HCEC 1CT (cell line): ENCODE data around the gene ADCY9.

Source experiments
- DNase-seq: peaks from one replicate; pipeline ENCODE4 v3.0.0-alpha.2; 2017

Gene ADCY9

DNA sequence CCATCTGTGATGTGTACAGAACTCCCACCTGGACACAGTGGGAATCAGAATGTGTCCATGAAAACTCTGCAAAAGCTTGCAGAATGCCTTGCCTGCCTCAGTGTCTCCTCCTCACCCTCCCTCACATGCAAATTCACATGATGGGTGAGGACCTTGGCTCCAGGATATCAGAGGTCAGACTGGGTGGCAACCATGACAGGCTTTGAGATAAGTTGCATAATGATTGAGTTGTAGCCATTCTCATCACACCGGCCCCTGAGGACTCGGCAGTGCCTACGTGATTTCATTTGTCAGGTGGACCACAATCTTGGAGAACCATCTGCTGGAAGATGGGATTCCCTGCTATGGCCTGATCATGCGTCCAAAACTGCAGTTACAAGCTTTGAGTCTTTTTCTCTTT is 3.9 kb upstream of the ADCY9 start:
- no peak for DNase-seq

DNA sequence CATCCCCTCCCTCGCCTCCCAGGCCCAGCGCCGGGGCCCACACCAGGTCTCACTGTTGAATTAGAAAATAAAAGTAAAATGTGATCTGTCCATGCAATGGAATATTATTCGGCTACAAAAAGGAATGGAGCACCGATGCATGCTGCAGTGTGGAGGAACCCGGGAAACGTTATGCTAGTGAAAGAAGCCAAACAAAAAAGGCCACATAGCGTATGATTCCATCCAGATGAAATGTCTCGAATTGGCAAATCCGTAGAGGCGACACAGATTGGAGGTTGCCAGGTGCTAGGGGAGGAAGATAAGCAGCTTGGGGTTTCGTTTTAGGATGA is 972 bp upstream of the ADCY9 start:
- DNase-seq, result no peak

DNA sequence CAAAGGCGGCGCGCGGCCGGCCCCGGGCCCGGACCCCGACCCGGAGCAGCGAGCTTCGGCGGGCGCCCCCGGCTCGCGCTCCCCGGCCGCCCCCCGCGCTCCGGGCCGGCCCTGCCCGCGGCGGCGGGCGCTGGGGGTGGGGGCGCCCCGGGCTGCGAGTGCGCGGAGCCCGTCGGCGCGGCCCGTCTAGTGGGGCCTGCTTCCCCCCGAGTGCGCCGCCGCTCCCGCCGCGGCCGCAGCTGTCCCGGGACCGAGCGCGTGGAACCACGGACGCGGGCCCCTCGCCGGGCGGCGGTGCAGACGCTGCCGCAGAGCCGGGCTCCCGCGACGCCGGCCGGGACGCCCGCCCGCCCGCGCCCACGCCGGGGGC is 308 bp downstream of the ADCY9 start:
- DNase-seq, result no peak

DNA sequence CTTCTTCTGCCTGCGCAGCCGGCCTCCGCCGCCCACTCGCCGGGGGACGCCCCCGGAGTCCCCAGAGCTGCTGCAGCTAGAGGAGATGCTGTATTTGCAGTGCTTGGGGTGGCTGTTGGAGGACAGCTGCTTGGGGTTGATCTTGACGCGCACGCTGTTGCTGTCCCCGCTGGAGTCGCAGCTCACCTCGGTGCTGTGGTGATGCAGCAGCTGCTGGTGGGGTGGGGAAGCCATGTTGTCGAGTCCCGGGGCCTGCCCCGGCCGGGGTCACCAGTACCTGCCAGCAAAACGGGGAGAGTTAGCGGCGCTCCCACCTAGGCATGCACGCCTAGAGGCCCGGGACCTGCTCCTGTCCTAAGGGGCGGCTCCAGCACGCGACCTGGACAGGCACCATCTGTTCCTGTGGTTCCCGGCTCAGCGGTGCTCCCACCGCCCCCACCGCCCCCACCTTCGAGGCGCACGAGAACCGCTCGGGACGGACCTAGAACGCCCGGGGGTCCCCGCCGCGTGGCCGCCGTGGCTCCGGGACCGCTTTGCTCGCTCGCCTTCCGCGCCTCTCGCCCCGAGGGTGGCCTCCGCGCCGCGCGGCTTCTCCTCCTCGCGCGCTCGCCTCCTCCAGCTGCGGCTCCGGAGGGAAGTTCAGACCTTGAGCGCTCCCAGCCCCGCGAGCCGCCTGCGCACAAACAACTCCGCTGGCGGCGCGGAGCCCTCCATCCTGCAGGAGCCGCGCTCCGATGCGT is 863 bp downstream of the ADCY9 start:
- peak; percentile 75 for DNase-seq

DNA sequence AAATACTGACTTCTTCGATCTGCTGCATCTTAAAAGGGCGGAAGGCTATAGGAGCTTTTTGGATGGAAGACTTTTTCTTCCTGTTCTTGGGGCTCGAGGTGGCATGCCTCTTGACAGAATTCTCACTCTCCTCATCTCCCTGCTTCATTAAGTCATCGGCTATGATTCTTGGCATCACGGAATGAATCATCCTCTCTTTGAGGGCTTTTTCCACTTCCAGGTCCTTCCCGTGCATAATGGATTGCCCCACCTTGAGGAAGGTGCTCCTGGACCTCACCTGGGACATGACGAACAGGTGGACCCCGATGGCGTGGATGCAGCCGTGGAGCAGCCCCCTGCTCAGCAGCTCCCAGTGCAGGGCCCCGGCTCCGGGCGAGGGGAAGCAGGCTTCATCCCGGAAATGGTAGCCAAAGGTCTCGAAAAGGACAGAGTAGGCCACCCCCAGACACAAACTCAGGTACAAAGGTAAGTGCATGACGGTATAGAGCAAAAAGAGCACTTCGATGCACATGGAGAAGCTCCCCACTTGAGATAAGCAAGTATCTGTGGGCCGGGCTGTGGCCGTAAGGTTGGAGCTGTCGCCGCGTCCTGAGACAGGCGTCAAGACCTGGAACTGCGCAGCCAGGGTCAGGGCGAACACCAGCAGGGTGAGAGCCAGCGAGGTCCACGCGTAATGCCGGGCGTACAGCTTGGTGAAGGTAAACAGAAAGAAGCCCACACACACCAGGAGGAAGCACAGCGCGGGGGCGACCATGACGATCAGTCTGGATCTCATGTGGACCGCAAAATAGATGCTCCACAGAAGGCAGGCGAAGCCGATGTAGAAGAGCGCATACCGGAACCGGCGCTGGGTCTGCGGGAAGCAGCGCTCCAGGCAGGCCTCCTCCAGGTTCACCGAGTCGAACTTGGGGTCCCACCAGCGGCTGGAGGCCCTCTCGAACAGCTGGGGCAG is 1.7 kb downstream of the ADCY9 start:
- no peak for DNase-seq

DNA sequence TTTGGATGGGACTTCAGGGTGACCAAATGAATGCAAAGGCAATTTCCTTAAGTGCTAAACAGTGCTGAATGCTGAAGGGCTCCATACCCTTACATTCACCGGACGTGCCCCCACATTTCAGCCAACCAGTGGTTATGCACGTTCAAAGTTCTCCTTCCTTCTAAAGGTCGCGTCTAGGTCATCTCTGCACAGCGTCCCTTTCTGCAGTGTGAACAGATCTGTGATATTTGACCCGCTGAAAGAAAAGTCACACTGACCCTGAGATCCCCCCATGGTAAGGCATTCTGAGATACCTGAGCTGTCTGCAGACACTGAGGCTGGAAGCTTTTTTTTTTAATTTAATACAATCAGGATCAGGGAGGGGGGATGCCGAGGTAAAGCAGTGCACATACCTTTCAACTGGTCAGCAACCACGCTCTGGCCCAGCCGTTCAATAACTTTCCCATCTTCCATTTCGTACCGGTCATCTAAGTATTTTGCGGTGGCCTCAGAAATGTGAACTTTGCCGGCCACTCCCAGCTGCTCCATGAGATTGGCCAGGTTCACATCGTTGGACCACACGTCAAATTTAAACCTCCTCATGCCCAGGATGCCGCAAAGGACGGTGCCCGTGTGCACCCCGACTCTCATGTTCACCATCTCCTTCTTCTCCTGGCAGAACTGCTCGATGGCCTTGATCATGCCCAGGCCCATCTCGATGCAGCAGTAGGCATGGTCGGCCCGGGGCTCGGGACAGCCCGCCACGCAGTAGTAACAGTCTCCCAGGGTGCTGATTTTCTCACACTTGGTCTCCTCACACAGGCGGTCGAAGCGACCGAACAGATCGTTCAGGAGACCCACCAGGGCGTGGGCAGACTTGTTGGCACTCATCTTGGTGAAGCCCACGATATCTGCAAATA is 2.6 kb downstream of the ADCY9 start:
- no peak for DNase-seq

DNA sequence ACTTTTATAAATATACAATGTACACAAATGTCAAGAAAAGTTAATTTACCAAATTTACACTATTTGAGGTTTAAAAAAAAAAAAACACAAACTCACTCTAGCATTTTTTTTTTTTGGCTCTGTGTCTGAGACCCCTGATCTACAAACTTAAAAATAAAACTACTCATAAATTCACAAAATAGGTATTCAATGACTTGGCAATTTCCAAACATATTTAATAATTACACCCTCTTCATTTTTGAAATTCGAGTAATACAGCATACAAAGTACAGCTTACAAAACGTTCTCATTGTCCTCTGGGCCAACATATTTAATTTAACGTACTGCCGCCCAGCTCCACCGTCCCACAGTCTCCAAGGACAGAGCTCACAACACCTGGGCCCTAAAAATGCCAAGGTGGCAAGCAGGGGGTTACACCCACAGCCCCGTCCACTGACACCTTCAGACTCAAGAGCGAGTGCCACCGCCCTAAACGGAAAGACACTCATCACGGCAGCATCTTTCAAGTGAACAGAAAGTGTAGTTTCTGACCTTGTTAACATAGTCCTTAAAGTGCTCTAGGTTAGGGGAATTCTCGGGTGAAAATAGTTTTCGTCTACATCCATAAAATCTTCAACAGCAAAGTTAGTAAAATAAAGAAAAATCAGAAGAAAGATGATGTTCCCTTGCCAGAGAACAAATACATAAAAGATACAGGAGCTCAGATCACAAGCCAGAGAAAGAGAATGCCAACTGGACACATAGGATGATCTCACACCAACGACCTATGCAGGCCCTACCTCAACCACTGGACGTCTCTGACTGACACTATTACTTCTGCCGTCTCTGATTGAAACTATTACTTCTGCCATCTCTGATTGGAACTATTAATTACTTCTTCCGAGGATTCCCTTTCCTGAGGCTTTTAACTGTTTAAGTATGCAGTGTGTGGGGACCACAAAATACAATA is 4.2 kb downstream of the ADCY9 start:
- DNase-seq, result peak; percentile 41

DNA sequence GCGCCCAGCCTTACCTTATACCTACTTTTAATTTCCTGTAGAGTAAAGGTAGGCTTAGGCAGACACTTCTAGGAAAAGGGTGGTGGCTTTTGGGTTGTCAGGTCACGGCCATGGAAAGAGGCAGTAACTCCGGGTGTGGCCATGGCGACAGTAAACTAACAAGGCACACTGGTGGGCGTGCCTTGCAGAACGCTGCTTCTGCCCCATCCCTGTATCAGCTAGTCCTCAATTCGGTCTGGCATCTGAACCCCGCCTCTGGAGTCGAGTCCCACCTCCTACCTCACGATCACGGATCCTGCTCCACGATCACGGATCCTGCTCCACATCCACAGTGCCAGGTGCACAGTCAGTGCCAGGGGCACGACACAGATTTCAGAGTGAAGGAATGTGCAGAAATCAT is 5.6 kb downstream of the ADCY9 start:
- DNase-seq, result no peak

DNA sequence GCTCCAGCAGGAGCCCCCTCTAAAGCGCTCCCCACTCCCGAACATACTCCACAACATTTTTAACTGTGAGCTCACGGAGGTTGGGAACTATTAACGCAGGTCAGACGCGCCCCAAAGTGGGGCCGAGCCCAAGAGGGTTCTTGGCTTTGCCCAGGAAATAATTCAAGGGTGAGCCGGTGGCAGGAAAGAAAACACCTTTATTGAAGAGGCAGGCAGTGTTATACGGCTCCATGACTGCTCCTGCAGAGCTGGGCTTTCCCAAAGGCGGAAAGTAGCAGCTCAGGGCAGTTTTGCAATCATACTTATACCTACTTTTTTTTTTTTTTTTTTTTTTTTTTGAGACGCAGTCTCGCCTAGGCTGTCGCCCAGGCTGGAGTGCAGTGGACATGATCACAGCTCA is 6.2 kb downstream of the ADCY9 start:
- DNase-seq, result no peak

DNA sequence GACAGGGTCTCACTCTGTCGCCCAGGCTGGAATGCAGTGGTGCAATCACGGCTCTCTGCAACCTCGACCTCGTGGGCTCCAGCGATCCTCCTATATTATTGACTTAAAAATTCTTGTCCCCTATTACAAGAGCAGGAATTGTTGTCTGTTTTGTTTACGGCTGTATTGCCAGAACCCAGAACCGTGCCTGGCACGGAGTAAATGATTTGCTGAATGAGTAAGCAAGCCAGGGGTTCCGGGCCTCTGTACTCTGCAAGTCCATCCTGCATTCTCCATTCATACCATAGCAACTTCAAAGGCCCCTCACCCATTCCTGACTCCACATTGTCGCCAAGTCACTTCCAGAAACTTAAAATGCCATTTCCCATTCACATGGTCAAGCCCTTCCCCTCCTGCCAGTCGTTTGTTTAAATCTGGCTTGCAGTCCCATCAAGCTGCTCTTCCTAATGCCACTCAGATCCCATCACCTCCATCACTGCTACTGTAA is 6.9 kb downstream of the ADCY9 start:
- DNase-seq, result no peak

DNA sequence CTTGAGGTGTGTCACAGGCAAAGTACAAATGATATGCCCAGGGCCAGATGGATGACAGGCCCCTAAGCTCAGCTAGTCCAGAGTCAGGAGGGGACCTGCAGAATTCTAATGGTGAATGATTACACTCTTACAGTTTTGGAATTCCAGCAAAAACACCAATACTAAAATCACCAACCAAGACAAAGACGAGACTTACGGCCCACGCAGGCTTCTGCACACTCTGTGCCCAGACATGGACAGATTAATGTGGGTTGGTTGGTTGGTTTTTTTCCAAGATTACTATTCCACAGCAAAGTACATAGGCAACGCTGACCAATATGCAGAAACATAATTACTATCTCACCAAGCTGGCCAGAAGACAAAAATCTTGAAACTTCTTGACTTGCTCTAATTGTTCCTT is 9.7 kb downstream of the ADCY9 start:
- no peak for DNase-seq

DNA sequence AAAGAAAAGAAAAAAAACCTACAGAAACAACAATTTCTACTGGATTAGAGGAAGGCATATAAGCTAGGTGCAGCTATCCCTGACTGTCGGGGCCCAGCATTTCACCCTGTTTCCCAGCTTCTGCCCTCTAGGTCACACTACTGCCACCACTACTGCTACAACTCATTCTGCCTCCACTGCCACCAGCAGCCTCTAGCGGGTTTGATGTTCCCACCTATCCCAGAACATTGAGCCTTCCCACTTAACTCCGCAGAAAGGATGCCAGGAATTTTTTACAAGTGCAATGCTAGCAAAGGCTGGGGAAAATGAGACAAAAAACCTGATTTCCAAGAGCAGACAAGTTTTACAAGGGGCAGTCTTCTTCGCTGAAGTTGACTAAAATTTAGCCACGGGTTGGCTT is 10.4 kb downstream of the ADCY9 start:
- no peak for DNase-seq

DNA sequence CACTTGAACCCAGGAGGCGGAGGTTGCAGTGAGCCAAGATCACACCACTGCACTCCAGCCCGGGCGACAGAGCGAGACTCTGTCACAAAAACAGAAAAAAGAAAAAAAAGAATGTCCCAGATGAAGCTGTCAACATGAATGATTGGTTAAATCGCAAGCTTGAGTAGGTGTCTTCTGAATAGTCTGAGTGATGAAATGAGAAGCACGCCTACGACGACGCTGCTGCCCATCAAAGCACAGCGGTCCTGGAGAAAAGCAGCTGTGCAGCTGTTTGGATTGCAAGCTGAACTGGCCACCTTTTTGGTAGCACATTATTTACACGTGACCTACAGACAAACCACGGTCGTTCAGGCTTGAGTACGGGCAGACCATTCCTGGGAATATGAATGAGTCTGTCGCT is 12.5 kb downstream of the ADCY9 start:
- DNase-seq, result no peak

DNA sequence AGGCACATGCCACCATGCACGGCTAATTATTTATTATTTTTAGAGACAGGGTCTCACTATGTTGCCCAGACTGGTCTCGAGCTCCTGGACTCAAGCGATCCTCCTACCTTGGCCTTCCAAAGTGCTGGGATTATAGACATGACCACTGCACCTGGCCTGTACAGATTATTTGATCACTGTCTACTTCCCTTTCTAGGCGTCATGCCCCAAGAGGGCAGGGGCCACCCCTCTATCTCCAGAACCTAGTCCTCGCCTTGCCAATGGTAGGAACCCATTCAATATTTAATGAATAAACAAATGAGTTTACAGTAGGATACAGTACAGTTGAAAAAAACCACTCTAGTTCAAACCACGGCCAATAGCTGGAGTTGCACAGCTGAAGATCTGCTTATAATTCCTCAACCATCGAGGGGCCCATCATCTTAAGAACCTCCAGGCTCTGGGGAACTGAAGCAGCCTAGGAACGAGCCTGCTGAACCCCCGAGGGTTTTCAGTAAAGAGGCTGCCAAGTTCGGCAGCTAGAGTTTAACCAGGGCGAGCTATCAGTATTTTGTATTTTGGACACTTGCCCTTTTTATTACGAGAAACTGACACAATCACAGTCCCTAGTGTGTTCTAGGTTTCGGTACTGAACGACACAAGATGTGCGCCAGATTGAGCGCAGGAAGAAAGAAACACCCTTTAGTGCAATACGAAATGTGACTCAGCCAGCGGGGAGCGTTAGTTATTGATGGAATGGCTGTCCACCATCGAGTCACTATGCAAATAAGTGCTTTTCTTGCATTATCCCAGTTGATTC is 14.6 kb downstream of the ADCY9 start:
- DNase-seq, result no peak

DNA sequence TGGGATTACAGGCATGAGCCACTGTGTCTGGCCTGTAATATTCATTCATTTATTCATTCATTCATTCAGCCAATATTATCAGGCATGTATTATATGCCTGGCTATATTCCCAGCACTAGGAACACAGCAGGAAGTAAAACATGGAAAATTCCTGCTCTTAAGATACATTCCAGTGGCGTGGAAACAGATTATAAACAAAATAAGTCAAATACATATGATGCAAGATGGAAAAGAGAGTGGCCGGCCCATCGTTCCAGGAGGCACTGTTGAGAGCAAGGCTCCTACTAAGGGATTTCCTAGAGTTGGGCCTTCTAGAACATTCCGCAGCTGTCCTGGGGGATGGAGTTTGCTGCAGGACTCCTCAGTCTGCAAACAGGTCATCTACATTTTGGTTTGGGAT is 17.7 kb downstream of the ADCY9 start:
- DNase-seq, result no peak

DNA sequence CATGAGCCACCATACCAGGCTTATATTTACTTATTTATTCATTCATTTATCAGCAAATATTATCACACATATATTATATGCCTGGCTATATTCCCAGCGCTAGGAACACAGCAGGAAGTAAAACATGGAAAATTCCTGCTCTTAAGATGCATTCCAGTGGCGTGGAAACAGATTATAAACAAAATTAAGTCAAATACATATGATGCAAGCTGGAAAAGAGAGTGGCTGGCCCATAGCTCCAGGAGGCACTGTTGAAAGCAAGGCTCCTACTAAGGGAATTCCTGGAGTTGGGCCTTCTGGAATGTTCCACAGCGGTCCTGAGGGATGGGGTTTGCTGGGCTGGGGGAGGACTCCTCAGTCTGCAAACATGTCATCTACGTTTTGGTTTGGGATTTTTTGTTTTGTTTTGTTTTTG is 18.4 kb downstream of the ADCY9 start:
- DNase-seq, result peak; percentile 34

DNA sequence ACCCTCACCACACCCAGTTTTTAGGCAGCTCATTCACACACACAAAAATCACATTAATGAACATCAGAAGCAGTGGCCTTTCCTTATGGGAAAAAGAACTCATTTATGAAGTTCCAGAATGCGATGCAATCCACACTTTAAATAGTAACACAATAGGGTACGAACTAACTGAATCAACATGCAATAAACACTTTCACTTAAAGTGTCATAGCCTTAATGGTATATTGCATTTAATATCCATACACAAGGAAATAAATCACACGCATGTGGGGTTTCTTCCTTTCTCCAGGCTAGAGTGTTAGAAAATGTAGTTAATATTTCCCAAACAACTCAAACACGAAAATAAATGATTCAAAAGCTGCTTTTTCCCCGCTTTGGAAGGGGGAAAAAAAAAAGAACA is 19.7 kb downstream of the ADCY9 start:
- no peak for DNase-seq

DNA sequence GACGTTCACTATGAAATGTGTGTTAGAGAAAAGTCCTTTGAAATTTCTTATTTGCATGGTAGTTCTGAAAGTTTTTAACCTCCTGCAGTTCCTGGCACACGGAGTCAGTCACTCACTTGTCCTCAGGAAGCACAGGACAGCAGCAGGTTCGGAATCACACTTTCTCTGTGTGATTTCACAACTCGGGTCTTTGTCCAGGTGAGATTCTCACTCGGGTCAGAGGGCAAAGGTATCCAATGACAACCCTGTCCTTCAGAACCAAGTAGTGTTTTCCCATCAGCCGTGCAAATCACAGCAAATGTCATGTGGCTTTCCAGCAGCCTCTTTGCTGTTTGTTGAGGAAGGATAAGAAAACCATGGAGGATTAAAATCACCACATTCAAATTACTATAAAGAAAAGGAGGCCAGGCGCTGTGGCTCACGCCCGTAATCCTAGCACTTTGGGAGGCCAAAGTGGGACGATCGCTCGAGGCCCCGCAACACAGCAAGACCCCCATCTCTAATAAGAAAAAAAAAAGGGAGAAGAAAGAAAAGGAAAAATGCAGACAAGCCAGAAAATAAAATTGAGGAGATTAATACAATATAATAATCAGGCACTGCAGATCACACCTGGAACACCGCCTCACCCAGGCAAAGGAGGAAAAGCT is 22.0 kb downstream of the ADCY9 start:
- no peak for DNase-seq

DNA sequence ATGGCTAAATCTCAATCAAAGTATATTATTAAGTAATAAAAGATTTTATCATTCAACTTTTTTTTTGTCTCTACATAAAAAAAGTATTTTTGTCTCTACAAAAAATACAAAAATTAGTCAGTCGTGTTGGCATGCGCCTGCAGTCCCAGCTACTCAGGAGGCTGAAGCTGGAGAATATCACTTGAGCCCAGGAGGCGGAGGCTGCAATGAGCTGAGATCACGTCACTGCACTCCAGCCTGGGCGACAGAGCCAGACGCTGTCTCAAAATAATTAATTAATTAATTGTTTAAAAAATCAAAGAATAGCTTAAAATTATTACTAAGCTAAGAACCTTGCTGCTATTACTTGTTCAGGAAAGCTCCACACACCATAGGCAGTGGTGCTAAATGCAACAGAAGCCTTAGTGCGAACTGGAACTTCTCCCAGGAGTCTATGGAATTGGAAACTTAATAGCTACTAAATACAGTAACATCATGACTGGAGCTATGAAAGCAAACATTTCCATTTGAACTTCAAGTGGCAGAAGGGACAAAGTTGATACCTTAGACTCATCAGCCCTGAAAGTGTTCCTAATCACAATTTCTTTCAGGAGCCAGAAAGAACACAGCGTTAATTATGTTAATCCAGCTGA is 22.6 kb downstream of the ADCY9 start:
- peak; percentile 41 for DNase-seq
